Neural progenitor cell (in vitro differentiated cells): Measurements from ENCODE around the gene TASP1. TPM values are rescaled to one million over a fixed set of nuclear protein-coding genes. Genes with fewer than 3 reads are reported as not detected.
"Not testable (repeated sequence)": the region's sequence is repeated elsewhere in the genome, so short reads cannot be mapped to it uniquely, and the experiment has no call there.

Source experiments
- DNase-seq: peaks from one replicate; pipeline ENCODE4 v3.0.0-alpha.2; 2016; ENCODE audit warnings: low spot score
- H2AFZ ChIP-seq: fragments of 200-600 bp; sonication (generic); replicated peaks from 2 replicates; pipeline ENCODE4 v1.6.1; 2016; ENCODE audit warnings: antibody characterized with exemption
- H3F3A ChIP-seq: fragments of 200-600 bp; sonication (generic); 2 replicates; pipeline ENCODE4 v1.6.1; 2016; ENCODE audit warnings: antibody characterized with exemption, low read depth
- H3K27ac ChIP-seq: fragments of 200-600 bp; sonication (generic); 2 replicates; pipeline ENCODE4 v1.5.1; 2016; ENCODE audit warnings: mild to moderate bottlenecking
- H3K27me3 ChIP-seq: fragments of 200-600 bp; sonication (generic); 2 replicates; pipeline ENCODE4 v1.6.1; 2016; ENCODE audit warnings: mild to moderate bottlenecking, moderate library complexity
- H3K36me3 ChIP-seq: fragments of 200-600 bp; sonication (generic); 2 replicates; pipeline ENCODE4 v1.5.1; 2016
- H3K4me1 ChIP-seq: fragments of 200-600 bp; sonication (generic); 2 replicates; pipeline ENCODE4 v1.6.1; 2016; ENCODE audit warnings: mixed run types
- H3K4me2 ChIP-seq: fragments of 200-600 bp; sonication (generic); 2 replicates; pipeline ENCODE4 v1.6.1; 2016
- H3K4me3 ChIP-seq: fragments of 200-600 bp; sonication (generic); 2 replicates; pipeline ENCODE4 v1.5.1; 2016
- H3K79me2 ChIP-seq: fragments of 200-600 bp; sonication (generic); 2 replicates; pipeline ENCODE4 v1.6.1; 2016; ENCODE audit warnings: low read depth
- H3K9ac ChIP-seq: fragments of 200-600 bp; sonication (generic); 2 replicates; pipeline ENCODE4 v1.6.1; 2016
- H3K9me3 ChIP-seq: fragments of 200-600 bp; sonication (generic); 2 replicates; pipeline ENCODE4 v1.5.1; 2016; ENCODE audit warnings: low read depth
- H4K20me1 ChIP-seq: fragments of 200-600 bp; sonication (generic); 2 replicates; pipeline ENCODE4 v1.6.1; 2016; ENCODE audit warnings: low read depth
- H3K27ac Mint-ChIP-seq: 3 replicates; pipeline ENCODE4 v1.8.0; 2021; ENCODE audit warnings: mixed read lengths
- H3K27me3 Mint-ChIP-seq: 2 replicates; pipeline ENCODE4 v1.8.0; 2022; ENCODE audit warnings: low read depth, mild to moderate bottlenecking, inconsistent platforms, moderate library complexity, mixed read lengths; ENCODE audit not compliant: insufficient read depth
- H3K36me3 Mint-ChIP-seq: 3 replicates; pipeline ENCODE4 v1.8.0; 2021; ENCODE audit warnings: mixed read lengths
- H3K4me1 Mint-ChIP-seq: 3 replicates; pipeline ENCODE4 v1.8.0; 2021; ENCODE audit warnings: mixed read lengths
- H3K4me3 Mint-ChIP-seq: 3 replicates; pipeline ENCODE4 v1.8.0; 2021; ENCODE audit warnings: mild to moderate bottlenecking, moderate library complexity, mixed read lengths
- H3K9me3 Mint-ChIP-seq: 3 replicates; pipeline ENCODE4 v1.8.0; 2020; ENCODE audit warnings: mixed read lengths
- CTCF ChIP-seq: fragments of 200-600 bp; sonication (generic); IDR thresholded peaks from 2 replicates; pipeline ENCODE4 v1.5.1; 2017; ENCODE audit warnings: antibody characterized with exemption, mild to moderate bottlenecking
- EZH2 ChIP-seq: fragments of 200-600 bp; sonication (generic); IDR thresholded peaks from 2 replicates; pipeline ENCODE4 v1.6.1; 2017; ENCODE audit warnings: antibody characterized with exemption, mild to moderate bottlenecking, moderate library complexity
- EZH2phosphoT487 ChIP-seq: fragments of 200-600 bp; sonication (generic); IDR thresholded peaks from 2 replicates; pipeline ENCODE4 v1.6.1; 2017; ENCODE audit warnings: antibody characterized with exemption
- total RNA-seq: library from RNA; depleted of rRNA; stranded (reverse); fragments of >200 nt; gene quantifications from 2 replicates; pipeline ENCODE4 v1.2.3, GENCODE V29; 2015; ENCODE audit warnings: low replicate concordance

The TASP1 gene
- total RNA-seq, 1 donor from 2014 or later: 9.6 TPM

GRCh38 chr20:13665709-13666395 is 27.1 kb upstream of the TASP1 start:
- H3K27me3 Mint-ChIP-seq: peaks cover 4% of the 10 kb centered on the region
- H3K4me2 ChIP-seq: no peak overlapping the region
- no peaks in the 10 kb centered on the region for H4K20me1 ChIP-seq
- DNase-seq: no peak
- H2AFZ ChIP-seq: no peak overlapping the region
- H3K27ac Mint-ChIP-seq: no peak overlapping the region
- no peaks in the 10 kb centered on the region for H3K79me2 ChIP-seq
- H3K9me3 ChIP-seq: no peaks in the 10 kb centered on the region
- H3K4me1 ChIP-seq: no peaks in the 10 kb centered on the region
- H3K4me3 Mint-ChIP-seq: no peak overlapping the region
- no peaks in the 10 kb centered on the region for H3K36me3 Mint-ChIP-seq
- no peaks in the 10 kb centered on the region for H3K4me1 Mint-ChIP-seq
- no peaks in the 10 kb centered on the region for H3K36me3 ChIP-seq
- H3F3A ChIP-seq: no peaks in the 10 kb centered on the region
- no peak overlapping the region for H3K4me3 ChIP-seq
- no peaks in the 10 kb centered on the region for H3K27me3 ChIP-seq
- no peak overlapping the region for H3K27ac ChIP-seq
- no peaks in the 10 kb centered on the region for H3K9me3 Mint-ChIP-seq
- TF ChIP-seq EZH2 (no peak), EZH2phosphoT487 (no peak), CTCF (no peak)
- H3K9ac ChIP-seq: no peak overlapping the region

- no peak overlapping the region for H2AFZ ChIP-seq
- H3K27me3 Mint-ChIP-seq: peaks cover 4% of the 10 kb centered on the region
- H3K27ac ChIP-seq: no peak overlapping the region
- H3K36me3 Mint-ChIP-seq: no peaks in the 10 kb centered on the region
- H3K4me3 Mint-ChIP-seq: no peak overlapping the region
- DNase-seq: no peak
- no peaks in the 10 kb centered on the region for H3K36me3 ChIP-seq
- no peaks in the 10 kb centered on the region for H3K79me2 ChIP-seq
- H3K9ac ChIP-seq: no peak overlapping the region
- no peak overlapping the region for H3K4me2 ChIP-seq
- no peaks in the 10 kb centered on the region for H3F3A ChIP-seq
- no peak overlapping the region for H3K4me3 ChIP-seq
- no peak overlapping the region for H3K27ac Mint-ChIP-seq
- no peaks in the 10 kb centered on the region for H4K20me1 ChIP-seq
- H3K4me1 ChIP-seq: no peaks in the 10 kb centered on the region
- H3K4me1 Mint-ChIP-seq: no peaks in the 10 kb centered on the region
- no peaks in the 10 kb centered on the region for H3K9me3 ChIP-seq
- no peaks in the 10 kb centered on the region for H3K9me3 Mint-ChIP-seq
- H3K27me3 ChIP-seq: no peaks in the 10 kb centered on the region
- TF ChIP-seq CTCF (no peak), EZH2 (no peak), EZH2phosphoT487 (no peak)
Measured at GRCh38 chr20:13661070-13661685, 22.4 kb upstream of the TASP1 start.

- no peaks in the 10 kb centered on the region for H3K4me1 ChIP-seq
- no peak overlapping the region for H2AFZ ChIP-seq
- H3K4me3 ChIP-seq: no peak overlapping the region
- no peak for DNase-seq
- H3K27me3 ChIP-seq: no peaks in the 10 kb centered on the region
- Mint-ChIP-seq H3K9me3 (no peaks in the 10 kb centered on the region), H3K4me3 (no peak overlapping the region), H3K27ac (no peak overlapping the region), H3K27me3 (peaks cover 4% of the 10 kb centered on the region), H3K36me3 (no peaks in the 10 kb centered on the region), H3K4me1 (no peaks in the 10 kb centered on the region)
- H3K36me3 ChIP-seq: no peaks in the 10 kb centered on the region
- no peak for TF ChIP-seq EZH2
- no peak for TF ChIP-seq EZH2phosphoT487
- no peak for TF ChIP-seq CTCF
- H3F3A ChIP-seq: no peaks in the 10 kb centered on the region
- H3K79me2 ChIP-seq: no peaks in the 10 kb centered on the region
- no peak overlapping the region for H3K9ac ChIP-seq
- no peaks in the 10 kb centered on the region for H4K20me1 ChIP-seq
- no peaks in the 10 kb centered on the region for H3K9me3 ChIP-seq
- no peak overlapping the region for H3K27ac ChIP-seq
- H3K4me2 ChIP-seq: no peak overlapping the region
Measured at GRCh38 chr20:13659288-13659687, 20.6 kb upstream of the TASP1 start.

- not testable (repeated sequence) for H3K9ac ChIP-seq, H3K4me1 ChIP-seq, H3K27ac ChIP-seq, H3K27me3 Mint-ChIP-seq, H3K36me3 Mint-ChIP-seq, H3K9me3 Mint-ChIP-seq, H3F3A ChIP-seq, H3K4me3 ChIP-seq, H3K27ac Mint-ChIP-seq, H3K4me1 Mint-ChIP-seq, H3K4me2 ChIP-seq, H3K79me2 ChIP-seq, H4K20me1 ChIP-seq, H3K36me3 ChIP-seq, DNase-seq, H2AFZ ChIP-seq, H3K9me3 ChIP-seq, H3K4me3 Mint-ChIP-seq, H3K27me3 ChIP-seq
Measured at GRCh38 chr20:13658060-13658459, 19.3 kb upstream of the TASP1 start.
